GM23338 (cell line): Measurements from ENCODE around the gene PAGR1. TPM values are rescaled to one million over a fixed set of nuclear protein-coding genes. Genes with fewer than 3 reads are reported as not detected.

Source experiments
- ATAC-seq: fragments of 200-7000 bp; cut with Tn5 transposase; 3 replicates; pipeline ENCODE4 v1.9.1; 2020
- DNase-seq: peaks from one replicate; pipeline ENCODE4 v3.0.0-alpha.2; 2015; ENCODE audit warnings: low spot score
- H2AFZ ChIP-seq: fragments of 200-600 bp; sonication (generic); 2 replicates; pipeline ENCODE4 v1.8.0; 2016; ENCODE audit warnings: antibody characterized with exemption, mild to moderate bottlenecking, moderate library complexity
- H3F3A ChIP-seq: fragments of 200-600 bp; sonication (generic); replicated peaks from 2 replicates; pipeline ENCODE4 v1.8.0; 2017; ENCODE audit warnings: antibody characterized with exemption, mixed run types, low read depth
- H3K27ac ChIP-seq: fragments of 200-600 bp; sonication (generic); 2 replicates; pipeline ENCODE4 v1.6.1; 2016; ENCODE audit warnings: low read depth
- H3K27me3 ChIP-seq: fragments of 200-600 bp; sonication (generic); 2 replicates; pipeline ENCODE4 v1.8.0; 2016; ENCODE audit warnings: mild to moderate bottlenecking, mixed run types, moderate library complexity; ENCODE audit not compliant: insufficient read depth
- H3K36me3 ChIP-seq: fragments of 200-600 bp; sonication (generic); 2 replicates; pipeline ENCODE4 v1.8.0; 2016; ENCODE audit warnings: mild to moderate bottlenecking; ENCODE audit not compliant: insufficient read depth
- H3K4me1 ChIP-seq: fragments of 200-600 bp; sonication (generic); 2 replicates; pipeline ENCODE4 v1.8.0; 2016; ENCODE audit warnings: mild to moderate bottlenecking, moderate library complexity; ENCODE audit not compliant: insufficient read depth
- H3K4me2 ChIP-seq: fragments of 200-600 bp; sonication (generic); 2 replicates; pipeline ENCODE4 v1.7.1; 2017; ENCODE audit warnings: mixed run types
- H3K4me3 ChIP-seq: fragments of 200-600 bp; sonication (generic); 2 replicates; pipeline ENCODE4 v1.6.1; 2016; ENCODE audit warnings: mixed run types
- H3K79me2 ChIP-seq: fragments of 200-600 bp; sonication (generic); replicated peaks from 2 replicates; pipeline ENCODE4 v1.8.0; 2017; ENCODE audit warnings: mild to moderate bottlenecking; ENCODE audit not compliant: insufficient read depth
- H3K9me2 ChIP-seq: fragments of 200-600 bp; sonication (generic); 2 replicates; pipeline ENCODE4 v1.8.0; 2017; ENCODE audit not compliant: insufficient read depth
- H4K20me1 ChIP-seq: fragments of 200-600 bp; sonication (generic); replicated peaks from 2 replicates; pipeline ENCODE4 v1.8.0; 2017; ENCODE audit warnings: mild to moderate bottlenecking; ENCODE audit not compliant: insufficient read depth
- H3K27ac Mint-ChIP-seq: 2 replicates; pipeline ENCODE4 v1.8.0; 2020; ENCODE audit warnings: inconsistent platforms, mild to moderate bottlenecking, moderate library complexity, mixed read lengths
- H3K27me3 Mint-ChIP-seq: 3 replicates; pipeline ENCODE4 v1.8.0; 2022; ENCODE audit warnings: low read depth, mild to moderate bottlenecking, moderate library complexity, mixed read lengths, inconsistent platforms; ENCODE audit not compliant: insufficient read depth, poor library complexity
- H3K36me3 Mint-ChIP-seq: 3 replicates; pipeline ENCODE4 v1.8.0; 2021; ENCODE audit warnings: low read depth, mild to moderate bottlenecking, inconsistent platforms, moderate library complexity, mixed read lengths
- H3K4me1 Mint-ChIP-seq: 3 replicates; pipeline ENCODE4 v1.8.0; 2020; ENCODE audit warnings: mild to moderate bottlenecking, inconsistent platforms, mixed read lengths
- H3K4me3 Mint-ChIP-seq: 3 replicates; pipeline ENCODE4 v1.8.0; 2021; ENCODE audit warnings: moderate library complexity, mild to moderate bottlenecking, inconsistent platforms, mixed read lengths
- H3K9me3 Mint-ChIP-seq: 3 replicates; pipeline ENCODE4 v1.8.0; 2020; ENCODE audit warnings: moderate library complexity, mild to moderate bottlenecking, inconsistent platforms, mixed read lengths
- JUNB ChIP-seq: IDR thresholded peaks from one replicate; pipeline ENCODE4 v1.6.1; 2016; ENCODE audit warnings: antibody characterized with exemption; ENCODE audit not compliant: unreplicated experiment
- NANOG ChIP-seq: IDR thresholded peaks from 2 replicates; pipeline ENCODE4 v1.6.1; 2016; ENCODE audit warnings: antibody characterized with exemption, borderline replicate concordance
- POLR2AphosphoS5 ChIP-seq: IDR thresholded peaks from 2 replicates; pipeline ENCODE4 v1.6.1; 2016; ENCODE audit warnings: antibody characterized with exemption, low read depth
- STAT1 ChIP-seq: IDR thresholded peaks from one replicate; pipeline ENCODE4 v1.6.1; 2016; ENCODE audit warnings: antibody characterized with exemption; ENCODE audit not compliant: unreplicated experiment
- polyA plus RNA-seq: library from polyadenylated mRNA; unstranded; fragments of >200 nt; fragmentation: Nextera tagmentation; extraction: Ambion mirVana; gene quantifications from 2 replicates; pipeline ENCODE4 v1.2.1, GENCODE V29; 2016
- total RNA-seq: library from RNA; depleted of rRNA; stranded (reverse); fragments of >200 nt; shearing (Covaris generic); gene quantifications from 2 replicates; pipeline ENCODE4 v1.2.3, GENCODE V29; 2014
- TF ChIP-seq, protein P1 (sequence below): fragments of 250-450 bp; sonication (Bioruptor Pico); IDR thresholded peaks from 2 replicates; pipeline ENCODE4 v1.5.0; 2020; ENCODE audit warnings: mild to moderate bottlenecking, moderate library complexity
- TF ChIP-seq, protein P2 (sequence below): IDR thresholded peaks from one replicate; pipeline ENCODE4 v1.6.1; 2018; ENCODE audit warnings: antibody characterized with exemption; ENCODE audit not compliant: unreplicated experiment

Gene PAGR1
- total and polyA plus RNA-seq, 2 experiments from 2014 or later: 67.6 to 78.7 TPM

DNA sequence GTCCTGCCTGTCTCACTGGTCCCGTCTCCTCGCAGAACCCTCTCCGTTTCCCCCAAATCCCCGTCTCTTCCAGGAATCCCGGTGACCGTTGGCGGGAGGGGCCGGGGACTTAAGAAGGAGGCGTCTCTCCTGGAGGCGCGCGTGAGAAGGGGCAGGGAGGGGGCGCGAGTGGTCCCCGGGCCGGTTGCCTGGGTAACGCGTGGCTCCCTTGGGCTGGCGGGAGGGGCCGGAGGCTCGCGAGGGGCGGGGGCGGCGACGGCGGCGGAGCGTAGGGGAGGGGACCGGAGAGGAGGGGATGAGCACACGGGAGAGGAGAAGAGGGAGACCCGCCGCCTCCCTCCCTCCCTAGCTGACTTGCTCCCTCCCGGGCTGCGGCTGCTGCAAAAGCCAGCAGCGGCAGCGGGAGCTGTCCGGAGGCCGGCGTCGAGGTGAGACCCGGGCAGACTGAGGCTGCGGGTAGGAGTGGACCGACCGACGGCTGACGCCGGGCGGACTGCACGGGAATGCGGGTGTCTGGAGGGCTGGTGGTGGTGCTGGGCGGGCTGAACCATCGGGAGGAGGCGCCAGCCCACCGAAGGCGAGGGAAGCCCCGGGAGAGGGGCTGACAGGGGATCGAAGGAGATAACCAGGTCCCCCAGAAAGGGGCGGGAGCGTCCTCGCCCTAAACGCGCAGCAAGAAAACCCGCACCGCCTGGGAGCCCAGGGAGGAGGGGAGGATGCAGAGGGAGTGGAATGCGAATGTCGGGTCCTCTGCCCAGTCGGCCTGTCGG lies 3.9 kb upstream of the PAGR1 start, which contains the start of gene PRRT2:
TSS of gene PRRT2 (plus strand) at position 298 of the 770 bp plus-strand sequence. CDS start 862 bp downstream, outside the sequence.
- peak within 1 kb of the TSS; percentile 98 for H3K4me2 ChIP-seq
- H3K27ac ChIP-seq: peak within 1 kb of the TSS; percentile 89
- H3F3A ChIP-seq: peaks cover 38% of the 10 kb centered on the region
- H3K4me1 ChIP-seq: peaks cover 58% of the 10 kb centered on the region
- peaks cover 29% of the 10 kb centered on the region for H3K79me2 ChIP-seq
- Mint-ChIP-seq H3K9me3 (peaks cover 8% of the 10 kb centered on the region), H3K4me3 (peak within 1 kb of the TSS; percentile 86), H3K27me3 (peaks cover 49% of the 10 kb centered on the region), H3K4me1 (peaks cover 54% of the 10 kb centered on the region), H3K36me3 (peaks cover 35% of the 10 kb centered on the region), H3K27ac (peak within 1 kb of the TSS; percentile 75)
- DNase-seq (peak; percentile 71), ATAC-seq (peak; percentile 6)
- peaks cover 9% of the 10 kb centered on the region; the same call in 1 of the 2 replicates for H3K36me3 ChIP-seq
- no peaks in the 10 kb centered on the region for H3K9me2 ChIP-seq
- H2AFZ ChIP-seq: peak within 1 kb of the TSS; percentile 87
- peaks cover 13% of the 10 kb centered on the region; the same call in 1 of the 2 replicates for H4K20me1 ChIP-seq
- peak within 1 kb of the TSS; percentile 100 for H3K4me3 ChIP-seq
- TF ChIP-seq, protein P1, sequence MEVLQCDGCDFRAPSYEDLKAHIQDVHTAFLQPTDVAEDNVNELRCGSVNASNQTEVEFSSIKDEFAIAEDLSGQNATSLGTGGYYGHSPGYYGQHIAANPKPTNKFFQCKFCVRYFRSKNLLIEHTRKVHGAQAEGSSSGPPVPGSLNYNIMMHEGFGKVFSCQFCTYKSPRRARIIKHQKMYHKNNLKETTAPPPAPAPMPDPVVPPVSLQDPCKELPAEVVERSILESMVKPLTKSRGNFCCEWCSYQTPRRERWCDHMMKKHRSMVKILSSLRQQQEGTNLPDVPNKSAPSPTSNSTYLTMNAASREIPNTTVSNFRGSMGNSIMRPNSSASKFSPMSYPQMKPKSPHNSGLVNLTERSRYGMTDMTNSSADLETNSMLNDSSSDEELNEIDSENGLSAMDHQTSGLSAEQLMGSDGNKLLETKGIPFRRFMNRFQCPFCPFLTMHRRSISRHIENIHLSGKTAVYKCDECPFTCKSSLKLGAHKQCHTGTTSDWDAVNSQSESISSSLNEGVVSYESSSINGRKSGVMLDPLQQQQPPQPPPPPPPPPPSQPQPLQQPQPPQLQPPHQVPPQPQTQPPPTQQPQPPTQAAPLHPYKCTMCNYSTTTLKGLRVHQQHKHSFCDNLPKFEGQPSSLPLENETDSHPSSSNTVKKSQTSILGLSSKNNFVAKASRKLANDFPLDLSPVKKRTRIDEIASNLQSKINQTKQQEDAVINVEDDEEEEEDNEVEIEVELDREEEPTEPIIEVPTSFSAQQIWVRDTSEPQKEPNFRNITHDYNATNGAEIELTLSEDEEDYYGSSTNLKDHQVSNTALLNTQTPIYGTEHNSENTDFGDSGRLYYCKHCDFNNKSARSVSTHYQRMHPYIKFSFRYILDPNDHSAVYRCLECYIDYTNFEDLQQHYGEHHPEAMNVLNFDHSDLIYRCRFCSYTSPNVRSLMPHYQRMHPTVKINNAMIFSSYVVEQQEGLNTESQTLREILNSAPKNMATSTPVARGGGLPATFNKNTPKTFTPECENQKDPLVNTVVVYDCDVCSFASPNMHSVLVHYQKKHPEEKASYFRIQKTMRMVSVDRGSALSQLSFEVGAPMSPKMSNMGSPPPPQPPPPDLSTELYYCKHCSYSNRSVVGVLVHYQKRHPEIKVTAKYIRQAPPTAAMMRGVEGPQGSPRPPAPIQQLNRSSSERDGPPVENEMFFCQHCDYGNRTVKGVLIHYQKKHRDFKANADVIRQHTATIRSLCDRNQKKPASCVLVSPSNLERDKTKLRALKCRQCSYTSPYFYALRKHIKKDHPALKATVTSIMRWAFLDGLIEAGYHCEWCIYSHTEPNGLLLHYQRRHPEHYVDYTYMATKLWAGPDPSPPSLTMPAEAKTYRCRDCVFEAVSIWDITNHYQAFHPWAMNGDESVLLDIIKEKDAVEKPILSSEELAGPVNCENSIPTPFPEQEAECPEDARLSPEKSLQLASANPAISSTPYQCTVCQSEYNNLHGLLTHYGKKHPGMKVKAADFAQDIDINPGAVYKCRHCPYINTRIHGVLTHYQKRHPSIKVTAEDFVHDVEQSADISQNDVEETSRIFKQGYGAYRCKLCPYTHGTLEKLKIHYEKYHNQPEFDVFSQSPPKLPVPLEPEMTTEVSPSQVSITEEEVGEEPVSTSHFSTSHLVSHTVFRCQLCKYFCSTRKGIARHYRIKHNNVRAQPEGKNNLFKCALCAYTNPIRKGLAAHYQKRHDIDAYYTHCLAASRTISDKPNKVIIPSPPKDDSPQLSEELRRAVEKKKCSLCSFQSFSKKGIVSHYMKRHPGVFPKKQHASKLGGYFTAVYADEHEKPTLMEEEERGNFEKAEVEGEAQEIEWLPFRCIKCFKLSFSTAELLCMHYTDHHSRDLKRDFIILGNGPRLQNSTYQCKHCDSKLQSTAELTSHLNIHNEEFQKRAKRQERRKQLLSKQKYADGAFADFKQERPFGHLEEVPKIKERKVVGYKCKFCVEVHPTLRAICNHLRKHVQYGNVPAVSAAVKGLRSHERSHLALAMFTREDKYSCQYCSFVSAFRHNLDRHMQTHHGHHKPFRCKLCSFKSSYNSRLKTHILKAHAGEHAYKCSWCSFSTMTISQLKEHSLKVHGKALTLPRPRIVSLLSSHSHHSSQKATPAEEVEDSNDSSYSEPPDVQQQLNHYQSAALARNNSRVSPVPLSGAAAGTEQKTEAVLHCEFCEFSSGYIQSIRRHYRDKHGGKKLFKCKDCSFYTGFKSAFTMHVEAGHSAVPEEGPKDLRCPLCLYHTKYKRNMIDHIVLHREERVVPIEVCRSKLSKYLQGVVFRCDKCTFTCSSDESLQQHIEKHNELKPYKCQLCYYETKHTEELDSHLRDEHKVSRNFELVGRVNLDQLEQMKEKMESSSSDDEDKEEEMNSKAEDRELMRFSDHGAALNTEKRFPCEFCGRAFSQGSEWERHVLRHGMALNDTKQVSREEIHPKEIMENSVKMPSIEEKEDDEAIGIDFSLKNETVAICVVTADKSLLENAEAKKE (CRISPR knock-in tag): no peak
- TF ChIP-seq POLR2AphosphoS5 (peak; percentile 42; the same call in 1 of the 2 replicates), NANOG (no peak), JUNB (no peak), STAT1 (no peak)
- TF ChIP-seq, protein P2, sequence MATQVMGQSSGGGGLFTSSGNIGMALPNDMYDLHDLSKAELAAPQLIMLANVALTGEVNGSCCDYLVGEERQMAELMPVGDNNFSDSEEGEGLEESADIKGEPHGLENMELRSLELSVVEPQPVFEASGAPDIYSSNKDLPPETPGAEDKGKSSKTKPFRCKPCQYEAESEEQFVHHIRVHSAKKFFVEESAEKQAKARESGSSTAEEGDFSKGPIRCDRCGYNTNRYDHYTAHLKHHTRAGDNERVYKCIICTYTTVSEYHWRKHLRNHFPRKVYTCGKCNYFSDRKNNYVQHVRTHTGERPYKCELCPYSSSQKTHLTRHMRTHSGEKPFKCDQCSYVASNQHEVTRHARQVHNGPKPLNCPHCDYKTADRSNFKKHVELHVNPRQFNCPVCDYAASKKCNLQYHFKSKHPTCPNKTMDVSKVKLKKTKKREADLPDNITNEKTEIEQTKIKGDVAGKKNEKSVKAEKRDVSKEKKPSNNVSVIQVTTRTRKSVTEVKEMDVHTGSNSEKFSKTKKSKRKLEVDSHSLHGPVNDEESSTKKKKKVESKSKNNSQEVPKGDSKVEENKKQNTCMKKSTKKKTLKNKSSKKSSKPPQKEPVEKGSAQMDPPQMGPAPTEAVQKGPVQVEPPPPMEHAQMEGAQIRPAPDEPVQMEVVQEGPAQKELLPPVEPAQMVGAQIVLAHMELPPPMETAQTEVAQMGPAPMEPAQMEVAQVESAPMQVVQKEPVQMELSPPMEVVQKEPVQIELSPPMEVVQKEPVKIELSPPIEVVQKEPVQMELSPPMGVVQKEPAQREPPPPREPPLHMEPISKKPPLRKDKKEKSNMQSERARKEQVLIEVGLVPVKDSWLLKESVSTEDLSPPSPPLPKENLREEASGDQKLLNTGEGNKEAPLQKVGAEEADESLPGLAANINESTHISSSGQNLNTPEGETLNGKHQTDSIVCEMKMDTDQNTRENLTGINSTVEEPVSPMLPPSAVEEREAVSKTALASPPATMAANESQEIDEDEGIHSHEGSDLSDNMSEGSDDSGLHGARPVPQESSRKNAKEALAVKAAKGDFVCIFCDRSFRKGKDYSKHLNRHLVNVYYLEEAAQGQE: no peak
- H3K27me3 ChIP-seq: no peaks in the 10 kb centered on the region
